ENCODE measurements around the gene RABL6. TPM values are rescaled to one million over a fixed set of nuclear protein-coding genes. Genes with fewer than 3 reads are reported as not detected.
"Not testable (repeated sequence)": the region's sequence is repeated elsewhere in the genome, so short reads cannot be mapped to it uniquely, and the experiment has no call there.

Gene RABL6
- total RNA-seq, 6 experiments from 2014 or later: 77.8 to 87.7 (median 84.0) TPM

DNA sequence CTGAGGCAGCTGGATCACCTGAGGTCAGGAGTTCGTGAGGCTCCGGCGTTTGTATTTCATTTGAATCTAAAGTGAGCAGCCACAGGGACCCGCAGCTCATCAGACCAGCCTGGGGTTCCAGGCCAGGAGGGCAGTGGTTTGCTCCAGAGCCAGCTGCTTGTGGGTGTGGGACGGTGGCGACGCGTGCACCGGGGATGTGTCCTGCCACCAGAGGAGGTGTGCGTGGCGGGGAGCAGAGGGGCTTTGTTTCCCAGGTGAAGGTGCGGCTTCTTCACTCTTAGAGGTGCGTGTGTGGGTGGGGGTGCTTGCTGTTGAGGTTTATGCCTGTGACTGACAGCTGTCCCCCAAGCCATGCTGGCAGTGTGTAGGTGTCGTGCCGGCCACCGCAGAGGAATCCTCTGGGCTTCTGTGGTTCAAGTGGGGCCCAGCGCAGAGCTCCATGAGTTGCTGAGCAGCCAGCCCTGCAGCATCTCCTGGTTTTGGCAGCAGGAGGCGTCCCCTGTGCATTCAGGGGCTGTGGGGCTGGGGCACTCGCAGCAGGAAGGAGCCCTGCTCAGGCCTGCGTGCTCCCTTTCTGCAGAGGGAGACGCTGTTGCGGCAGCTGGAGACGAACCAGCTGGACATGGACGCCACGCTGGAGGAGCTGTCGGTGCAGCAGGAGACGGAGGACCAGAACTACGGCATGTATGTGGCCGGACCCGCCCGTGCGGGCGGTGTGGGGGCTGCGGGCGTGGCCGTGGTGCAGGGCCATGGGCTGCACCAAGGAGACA is 27.6 kb downstream of the RABL6 start:
- Mint-ChIP-seq H3K4me3 (no peak overlapping the region), H3K9me3 (no peaks in the 10 kb centered on the region), H3K27ac (no peak overlapping the region), H3K4me1 (ENCODE audit: low read depth) (peaks cover 6% of the 10 kb centered on the region), H3K27me3 (ENCODE audit: insufficient read depth) (peaks cover 3% of the 10 kb centered on the region), H3K36me3 (ENCODE audit: low read depth) (peaks cover 4% of the 10 kb centered on the region)
- DNase-seq: no peak
- TF ChIP-seq, protein P1, sequence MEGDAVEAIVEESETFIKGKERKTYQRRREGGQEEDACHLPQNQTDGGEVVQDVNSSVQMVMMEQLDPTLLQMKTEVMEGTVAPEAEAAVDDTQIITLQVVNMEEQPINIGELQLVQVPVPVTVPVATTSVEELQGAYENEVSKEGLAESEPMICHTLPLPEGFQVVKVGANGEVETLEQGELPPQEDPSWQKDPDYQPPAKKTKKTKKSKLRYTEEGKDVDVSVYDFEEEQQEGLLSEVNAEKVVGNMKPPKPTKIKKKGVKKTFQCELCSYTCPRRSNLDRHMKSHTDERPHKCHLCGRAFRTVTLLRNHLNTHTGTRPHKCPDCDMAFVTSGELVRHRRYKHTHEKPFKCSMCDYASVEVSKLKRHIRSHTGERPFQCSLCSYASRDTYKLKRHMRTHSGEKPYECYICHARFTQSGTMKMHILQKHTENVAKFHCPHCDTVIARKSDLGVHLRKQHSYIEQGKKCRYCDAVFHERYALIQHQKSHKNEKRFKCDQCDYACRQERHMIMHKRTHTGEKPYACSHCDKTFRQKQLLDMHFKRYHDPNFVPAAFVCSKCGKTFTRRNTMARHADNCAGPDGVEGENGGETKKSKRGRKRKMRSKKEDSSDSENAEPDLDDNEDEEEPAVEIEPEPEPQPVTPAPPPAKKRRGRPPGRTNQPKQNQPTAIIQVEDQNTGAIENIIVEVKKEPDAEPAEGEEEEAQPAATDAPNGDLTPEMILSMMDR (IDR thresholded peaks at IDR 0.05): no peak

DNA sequence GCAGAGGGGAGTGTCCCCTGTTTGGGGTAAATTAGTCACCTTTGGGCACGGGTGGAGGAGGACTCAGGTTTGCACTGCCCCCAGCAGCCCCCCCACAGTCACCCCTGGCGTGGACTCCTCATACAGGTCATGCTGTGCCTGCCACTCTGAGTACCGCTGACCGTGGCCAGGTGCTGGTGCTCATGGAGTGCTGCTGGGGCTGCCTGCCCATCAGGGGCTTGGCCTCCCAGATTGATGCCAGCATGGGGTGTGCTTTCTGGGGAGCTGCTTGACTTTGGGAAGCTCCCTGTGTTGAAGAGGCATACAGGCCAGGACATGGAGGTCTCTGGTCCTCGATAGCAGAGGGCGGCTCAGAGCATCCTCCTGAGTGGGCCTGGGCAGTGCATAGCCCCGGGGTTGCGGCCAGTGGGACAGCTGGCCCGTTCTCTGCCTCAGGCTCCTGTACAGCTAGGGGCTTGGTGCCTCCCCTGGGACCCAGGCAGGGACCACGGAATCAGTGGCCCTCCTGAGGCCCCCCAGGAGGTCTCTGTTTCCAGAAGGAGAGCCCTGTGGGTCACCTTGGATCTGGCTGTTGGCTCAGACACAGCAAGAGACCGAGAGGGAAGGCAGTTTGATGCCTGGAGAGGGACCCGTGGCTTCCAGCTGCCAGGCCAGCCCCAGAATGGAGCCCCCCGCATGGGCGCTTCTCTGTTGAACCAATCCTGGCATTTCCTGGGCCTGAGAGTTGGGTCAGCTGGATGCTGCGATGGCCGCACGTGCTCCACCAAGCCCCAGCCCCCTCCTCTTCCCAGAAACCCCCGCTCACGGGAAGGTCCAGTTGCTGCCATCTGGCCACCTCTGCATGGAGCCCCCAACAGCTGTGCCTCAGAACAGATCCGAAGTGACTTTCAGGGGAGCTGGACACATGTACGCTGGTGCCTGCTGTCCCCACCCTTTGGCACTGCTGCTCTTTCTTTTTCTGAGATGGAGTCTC is 28.5 kb downstream of the RABL6 start:
- Mint-ChIP-seq H3K27me3 (ENCODE audit: insufficient read depth) (peaks cover 3% of the 10 kb centered on the region), H3K9me3 (no peaks in the 10 kb centered on the region), H3K4me3 (no peak overlapping the region), H3K36me3 (ENCODE audit: low read depth) (peaks cover 4% of the 10 kb centered on the region), H3K4me1 (ENCODE audit: low read depth) (peaks cover 10% of the 10 kb centered on the region), H3K27ac (no peak overlapping the region)
- DNase-seq: no peak
- TF ChIP-seq, protein P1 (IDR thresholded peaks at IDR 0.05): no peak

DNA sequence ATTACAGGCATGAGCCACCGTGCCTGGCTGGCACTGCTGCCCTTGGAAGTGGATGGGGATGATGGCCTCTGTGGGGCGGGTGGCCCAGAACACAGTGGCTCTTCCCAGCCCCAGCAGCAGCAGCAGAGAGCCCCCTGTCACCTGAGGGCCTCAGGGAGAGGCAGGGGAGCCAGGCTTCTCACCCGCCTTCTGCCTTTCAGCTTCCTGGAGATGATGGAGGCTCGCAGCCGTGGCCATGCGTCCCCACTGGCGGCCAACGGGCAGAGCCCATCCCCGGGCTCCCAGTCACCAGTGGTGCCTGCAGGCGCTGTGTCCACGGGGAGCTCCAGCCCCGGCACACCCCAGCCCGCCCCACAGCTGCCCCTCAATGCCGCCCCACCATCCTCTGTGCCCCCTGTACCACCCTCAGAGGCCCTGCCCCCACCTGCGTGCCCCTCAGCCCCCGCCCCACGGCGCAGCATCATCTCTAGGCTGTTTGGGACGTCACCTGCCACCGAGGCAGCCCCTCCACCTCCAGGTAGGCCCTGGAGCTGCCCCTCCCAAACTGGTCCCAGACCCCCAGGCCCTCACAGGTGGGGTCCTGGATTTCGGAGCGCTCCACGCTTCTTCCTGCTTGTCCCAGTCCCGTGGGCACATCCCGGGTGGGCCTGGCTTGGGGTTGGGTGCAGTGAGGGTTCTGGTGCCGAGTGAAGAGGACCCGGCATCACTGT is 29.6 kb downstream of the RABL6 start:
- Mint-ChIP-seq H3K27me3 (ENCODE audit: insufficient read depth) (peaks cover 6% of the 10 kb centered on the region), H3K4me1 (ENCODE audit: low read depth) (peaks cover 19% of the 10 kb centered on the region), H3K36me3 (ENCODE audit: low read depth) (peaks cover 4% of the 10 kb centered on the region), H3K4me3 (no peak overlapping the region), H3K9me3 (no peaks in the 10 kb centered on the region), H3K27ac (no peak overlapping the region)
- no peak for DNase-seq
- TF ChIP-seq, protein P1 (IDR thresholded peaks at IDR 0.05): no peak

DNA sequence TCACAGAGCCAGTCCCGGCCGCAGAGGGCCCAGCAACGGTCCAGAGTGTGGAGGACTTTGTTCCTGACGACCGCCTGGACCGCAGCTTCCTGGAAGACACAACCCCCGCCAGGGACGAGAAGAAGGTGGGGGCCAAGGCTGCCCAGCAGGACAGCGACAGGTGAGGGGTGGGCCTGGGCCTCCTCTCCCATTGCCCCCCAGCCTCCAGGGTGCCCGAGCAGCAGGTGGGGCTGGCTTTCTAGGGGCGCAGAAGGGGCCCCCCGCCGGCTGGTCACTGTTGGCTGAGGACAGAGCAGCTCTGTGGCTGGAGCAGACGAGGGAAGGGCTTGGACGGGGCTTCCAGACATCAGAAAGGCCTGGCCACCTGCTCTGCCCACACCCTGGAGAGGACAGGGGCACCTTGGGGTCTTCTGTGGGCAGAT is 30.1 kb downstream of the RABL6 start:
- not testable (repeated sequence) for H3K36me3 Mint-ChIP-seq (ENCODE audit: low read depth); H3K9me3 Mint-ChIP-seq; H3K27me3 Mint-ChIP-seq (ENCODE audit: insufficient read depth); DNase-seq; H3K4me3 Mint-ChIP-seq; H3K27ac Mint-ChIP-seq
- peaks cover 20% of the 10 kb centered on the region for H3K4me1 Mint-ChIP-seq (ENCODE audit: low read depth)

DNA sequence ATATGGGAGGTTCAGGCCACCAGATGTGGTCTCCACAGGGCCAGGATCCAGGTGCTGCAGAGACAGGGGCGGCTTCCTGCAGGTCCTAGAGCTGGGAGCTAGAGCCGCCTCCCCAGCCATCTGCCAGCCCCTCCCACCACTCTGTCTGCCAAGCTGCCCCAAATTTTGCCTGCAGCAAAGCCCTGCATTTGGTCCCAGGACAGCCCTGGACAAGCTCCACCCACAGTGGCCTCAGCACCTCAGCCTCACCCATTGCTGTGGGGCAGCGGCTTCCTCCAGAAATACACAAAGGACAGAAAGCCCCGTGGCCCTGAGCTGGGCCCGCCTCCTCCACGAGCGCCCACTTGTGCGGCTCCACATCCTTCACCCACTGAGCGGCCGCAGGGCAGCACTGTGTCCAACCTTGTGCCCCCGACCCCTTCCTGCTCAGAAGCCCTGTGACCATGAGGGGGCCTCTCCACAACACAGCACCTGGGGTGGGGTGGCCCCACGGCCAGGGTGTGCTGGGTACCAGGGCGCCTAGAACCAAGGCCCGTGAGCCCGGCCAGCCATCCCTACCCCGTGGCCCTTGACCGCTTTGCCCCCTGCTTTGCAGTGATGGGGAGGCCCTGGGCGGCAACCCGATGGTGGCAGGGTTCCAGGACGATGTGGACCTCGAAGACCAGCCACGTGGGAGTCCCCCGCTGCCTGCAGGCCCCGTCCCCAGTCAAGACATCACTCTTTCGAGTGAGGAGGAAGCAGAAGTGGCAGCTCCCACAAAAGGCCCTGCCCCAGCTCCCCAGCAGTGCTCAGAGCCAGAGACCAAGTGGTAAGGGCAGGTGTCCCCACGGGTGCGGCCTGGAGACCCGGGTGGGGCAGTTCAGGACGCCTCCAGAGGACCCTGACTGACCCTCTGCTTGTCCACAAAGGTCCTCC is 30.8 kb downstream of the RABL6 start:
- DNase-seq: no peak
- TF ChIP-seq, protein P1 (IDR thresholded peaks at IDR 0.05): no peak
- H3K9me3 Mint-ChIP-seq: no peaks in the 10 kb centered on the region
- H3K27ac Mint-ChIP-seq: no peak overlapping the region
- no peak overlapping the region for H3K4me3 Mint-ChIP-seq
- peaks cover 20% of the 10 kb centered on the region for H3K4me1 Mint-ChIP-seq (ENCODE audit: low read depth)
- peaks cover 10% of the 10 kb centered on the region for H3K27me3 Mint-ChIP-seq (ENCODE audit: insufficient read depth)
- H3K36me3 Mint-ChIP-seq (ENCODE audit: low read depth): peaks cover 4% of the 10 kb centered on the region
